ENCODE measurements around the gene CACNB4.
"Not testable (repeated sequence)": the region's sequence is repeated elsewhere in the genome, so short reads cannot be mapped to it uniquely, and the experiment has no call there.

Gene CACNB4

GRCh38 chr2:152016181-152017120, 82.4 kb downstream of the CACNB4 start:
- DNase-seq = no peak

DNA sequence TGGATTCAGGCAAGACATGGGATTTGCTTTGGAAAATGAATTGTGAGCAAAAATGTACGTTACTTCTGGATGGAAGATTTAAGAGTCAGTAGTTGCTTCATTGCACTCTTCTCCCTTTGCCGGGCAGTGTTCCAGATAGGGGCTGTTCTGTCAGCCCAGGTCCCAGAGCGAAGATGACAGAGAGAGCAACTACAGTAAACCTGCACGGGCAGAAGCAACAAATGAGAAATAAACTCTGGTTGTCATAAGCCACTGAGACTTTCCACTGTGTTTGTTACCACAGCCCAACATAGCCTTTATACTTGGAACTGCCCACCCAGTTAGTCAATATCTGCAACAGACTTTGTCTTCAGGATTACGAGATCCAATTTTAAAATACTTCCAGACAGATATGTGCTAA, 83.3 kb downstream of the CACNB4 start:
- DNase-seq = no peak

GRCh38 chr2:152012697-152013096, 86.1 kb downstream of the CACNB4 start:
- DNase-seq = no peak

DNA sequence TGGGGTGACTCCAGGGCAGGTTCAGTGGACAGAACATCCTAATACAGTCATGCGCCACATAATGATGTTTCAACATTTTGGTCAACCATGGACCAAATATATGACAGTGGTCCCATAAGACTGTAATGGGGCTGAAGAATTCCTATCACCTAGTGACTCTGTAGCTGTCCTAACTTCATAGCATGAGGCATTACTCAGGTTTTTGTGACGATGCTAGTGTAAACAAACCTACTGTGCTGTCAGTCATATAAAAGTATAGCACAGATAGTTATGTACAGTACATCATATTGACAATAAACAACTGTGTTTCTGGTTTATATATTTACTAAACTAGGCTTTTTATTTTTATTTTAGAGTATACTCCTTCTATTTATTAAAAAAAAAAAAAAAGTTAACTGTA, 87.1 kb downstream of the CACNB4 start:
- no peak for DNase-seq

- DNase-seq = no peak
These were observed 93.2 kb downstream of the CACNB4 start for GRCh38 chr2:152005607-152006006.

GRCh38 chr2:152003283-152003682, 95.6 kb downstream of the CACNB4 start:
- DNase-seq = not testable (repeated sequence)

GRCh38 chr2:151999053-151999452, 99.8 kb downstream of the CACNB4 start:
- peak; percentile 60 for DNase-seq

GRCh38 chr2:151996243-151997003, 102.4 kb downstream of the CACNB4 start:
- no peak for DNase-seq

DNA sequence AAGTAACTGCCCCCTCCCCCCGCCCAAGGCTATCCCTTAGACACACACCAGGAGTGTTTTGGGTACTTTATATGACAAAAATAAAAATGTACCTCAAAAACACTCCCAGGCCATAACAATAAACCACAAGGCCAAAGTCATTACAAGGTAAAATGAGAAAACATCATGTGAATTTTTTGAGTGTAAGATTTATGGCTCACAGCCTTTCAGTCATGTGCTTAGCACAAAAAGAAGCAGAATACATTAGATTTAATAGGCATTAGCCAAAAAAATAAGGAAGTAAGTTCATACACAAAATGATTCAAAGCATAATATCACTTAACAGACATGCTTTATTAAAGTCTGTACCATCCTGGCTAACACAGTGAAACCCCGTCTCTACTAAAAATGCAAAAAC, 103.7 kb downstream of the CACNB4 start:
- no peak for DNase-seq

DNA sequence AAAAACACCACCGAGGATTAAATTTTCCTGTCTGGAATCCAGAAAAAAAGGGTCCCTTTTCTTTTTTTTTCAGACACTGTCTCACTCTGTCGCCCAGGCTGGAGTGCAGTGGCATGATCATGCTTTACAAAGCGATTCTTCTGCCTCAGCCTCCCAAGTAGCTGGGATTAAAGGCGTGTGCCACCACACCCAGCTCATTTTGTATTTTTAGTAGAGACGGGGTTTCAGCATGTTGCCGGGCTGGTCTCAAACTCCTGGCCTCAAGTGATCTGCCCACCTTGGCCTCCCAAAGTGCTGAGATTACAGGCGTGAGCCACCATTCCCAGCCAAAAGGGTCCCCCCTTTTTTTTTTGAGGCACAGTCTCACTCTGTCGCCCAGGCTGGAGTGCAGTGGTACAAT, 104.7 kb downstream of the CACNB4 start:
- not testable (repeated sequence) for DNase-seq

- no peak for DNase-seq
These were observed 107.8 kb downstream of the CACNB4 start for GRCh38 chr2:151991010-151991409.

DNA sequence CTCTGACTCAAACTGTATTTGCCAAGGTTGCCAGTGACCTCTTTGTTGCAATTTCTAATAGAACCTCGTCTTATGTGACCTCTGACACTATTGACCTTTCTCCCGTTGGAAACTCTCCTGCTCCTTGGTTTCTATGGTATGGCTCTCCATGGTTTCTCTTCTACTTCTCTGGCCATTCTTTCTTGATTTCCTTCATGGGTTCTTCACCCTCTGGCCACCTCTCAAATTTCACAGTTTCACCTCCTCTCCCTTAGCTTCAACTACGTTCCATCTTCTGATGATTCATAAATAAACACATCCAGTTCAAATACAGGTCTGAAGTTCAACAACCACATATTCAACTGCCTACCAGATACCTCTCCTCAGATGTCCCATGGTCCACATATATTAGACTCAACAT, 109.5 kb downstream of the CACNB4 start:
- DNase-seq = no peak

DNA sequence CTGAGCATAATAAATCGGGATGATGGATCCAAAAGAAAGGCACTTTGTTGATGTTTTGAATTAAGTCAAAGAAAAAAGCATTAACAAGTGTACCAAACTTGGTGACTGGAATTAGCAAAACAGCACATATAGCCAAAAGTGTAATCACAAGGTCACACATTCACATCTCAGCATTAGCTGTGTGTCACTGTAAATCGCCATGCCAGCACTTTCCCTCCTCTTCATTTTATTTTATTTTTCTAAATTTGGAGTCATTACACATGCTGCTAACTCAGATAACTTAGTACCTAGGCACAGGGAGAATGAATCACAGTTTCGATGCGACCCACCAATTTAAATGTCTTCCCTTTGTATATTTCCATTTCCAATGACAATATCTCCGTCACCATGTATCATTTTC, 111.4 kb downstream of the CACNB4 start:
- no peak for DNase-seq

DNA sequence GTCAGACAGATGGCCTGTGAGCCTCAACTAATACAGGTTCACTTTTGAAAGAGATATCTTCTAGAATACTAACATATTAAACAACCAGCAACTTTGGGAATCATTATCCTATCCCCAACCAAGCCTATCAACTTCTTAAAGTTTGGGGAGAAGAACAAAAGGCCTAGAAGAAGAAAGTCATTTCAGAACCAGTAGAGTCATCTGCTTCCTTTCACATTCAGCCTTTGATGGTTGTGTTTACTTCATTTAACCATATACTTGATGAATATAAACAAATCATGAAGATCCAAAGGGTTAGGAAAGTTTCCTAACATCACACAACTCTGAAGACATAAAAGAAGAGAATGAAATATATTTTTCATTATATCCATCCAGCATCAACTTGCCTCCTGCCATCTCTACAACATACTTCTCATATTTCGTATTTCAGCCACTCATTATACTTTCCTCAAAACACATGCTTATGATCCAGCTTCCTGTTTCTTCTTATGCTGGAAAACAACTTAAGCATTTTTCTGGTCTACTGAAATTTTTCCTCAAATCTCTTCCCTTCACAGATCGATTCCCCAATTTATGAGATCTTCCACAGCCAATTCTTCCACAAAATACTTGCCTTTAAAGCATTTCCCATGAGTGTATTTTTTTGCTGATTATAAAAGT, 114.3 kb downstream of the CACNB4 start:
- no peak for DNase-seq

- DNase-seq = no peak
These were observed 115.6 kb downstream of the CACNB4 start for GRCh38 chr2:151983221-151983620.

- DNase-seq = no peak
These were observed 117.0 kb downstream of the CACNB4 start for GRCh38 chr2:151981886-151982285.

GRCh38 chr2:151979694-151980093, 119.2 kb downstream of the CACNB4 start:
- no peak for DNase-seq

- no peak for DNase-seq
These were observed 120.1 kb downstream of the CACNB4 start for GRCh38 chr2:151978709-151979108.

DNA sequence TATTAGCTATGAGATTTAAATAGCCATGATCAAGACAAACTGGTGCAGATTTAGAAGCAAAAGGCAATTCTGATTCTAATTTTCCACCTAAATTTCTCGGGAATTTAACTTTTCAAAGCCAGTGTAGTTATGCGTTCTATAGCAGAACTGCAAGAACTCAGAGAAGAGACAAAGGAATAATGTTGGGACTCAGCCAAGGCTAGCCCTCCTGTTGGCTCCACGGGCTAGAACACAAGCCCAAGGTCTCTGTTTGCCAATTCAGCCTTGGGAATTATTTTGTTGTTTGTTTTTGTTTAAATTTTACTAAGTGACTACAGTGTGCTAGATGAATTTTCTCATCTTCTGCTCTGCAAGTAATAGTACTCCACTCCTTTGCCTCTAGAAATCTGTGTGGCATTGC, 121.2 kb downstream of the CACNB4 start:
- no peak for DNase-seq

DNA sequence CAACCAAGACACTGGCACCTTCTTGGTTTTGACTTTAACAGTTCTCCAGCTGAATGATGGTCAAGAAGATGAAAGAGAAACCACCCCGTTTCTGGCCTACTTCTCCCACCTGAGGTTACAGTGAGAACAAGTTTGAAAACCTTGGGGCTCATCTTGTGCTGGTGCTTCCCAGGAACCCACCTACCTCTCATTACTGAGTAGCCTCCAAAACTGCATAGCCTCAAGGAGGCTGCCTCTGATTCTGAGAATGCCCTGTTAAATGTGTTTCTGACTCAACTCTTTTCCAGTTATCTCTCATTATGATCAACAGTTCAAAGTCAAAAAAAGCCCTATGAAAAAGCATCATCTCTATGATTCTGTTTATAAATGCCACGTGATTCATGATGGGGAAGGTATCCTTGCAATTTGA, 121.9 kb downstream of the CACNB4 start:
- no peak for DNase-seq

- DNase-seq = no peak
These were observed 123.1 kb downstream of the CACNB4 start for GRCh38 chr2:151975460-151976414.

DNA sequence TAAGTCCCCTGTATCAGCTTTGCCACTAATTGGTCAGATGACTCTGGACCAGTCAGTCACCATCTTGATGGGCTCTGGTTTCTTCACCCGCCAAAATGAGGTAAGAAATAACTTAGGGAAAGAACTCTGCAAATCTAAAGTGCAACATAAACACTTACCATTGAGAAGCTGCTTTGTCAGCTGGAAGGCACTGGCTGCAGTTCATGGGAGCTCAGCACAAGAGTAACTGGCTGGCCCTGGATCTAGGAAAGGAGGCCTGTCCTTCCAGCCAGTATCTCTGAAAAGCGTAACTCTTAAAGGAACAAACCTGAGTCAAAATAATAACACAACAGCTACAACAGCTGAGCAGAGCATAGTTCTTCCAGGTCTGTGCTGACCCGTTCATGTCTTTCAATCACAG, 123.9 kb downstream of the CACNB4 start:
- no peak for DNase-seq

GRCh38 chr2:151973901-151974199, 125.0 kb downstream of the CACNB4 start:
- no peak for DNase-seq

Data from NCI-H1105 treated with DMSO at 0.1 percent for 48 hours (cell line).